GM23338 (cell line): ENCODE data around the gene GNPDA1. TPM values are rescaled to one million over a fixed set of nuclear protein-coding genes. Genes with fewer than 3 reads are reported as not detected.
"Not testable (repeated sequence)": the region's sequence is repeated elsewhere in the genome, so short reads cannot be mapped to it uniquely, and the experiment has no call there.

ENCODE experiments used
- ATAC-seq: fragments of 200-7000 bp; cut with Tn5 transposase; 3 replicates; pipeline ENCODE4 v1.9.1; 2020
- DNase-seq: peaks from one replicate; pipeline ENCODE4 v3.0.0-alpha.2; 2015; ENCODE audit warnings: low spot score
- H2AFZ ChIP-seq: fragments of 200-600 bp; sonication (generic); 2 replicates; pipeline ENCODE4 v1.8.0; 2016; ENCODE audit warnings: antibody characterized with exemption, mild to moderate bottlenecking, moderate library complexity
- H3F3A ChIP-seq: fragments of 200-600 bp; sonication (generic); replicated peaks from 2 replicates; pipeline ENCODE4 v1.8.0; 2017; ENCODE audit warnings: antibody characterized with exemption, mixed run types, low read depth
- H3K27ac ChIP-seq: fragments of 200-600 bp; sonication (generic); 2 replicates; pipeline ENCODE4 v1.6.1; 2016; ENCODE audit warnings: low read depth
- H3K27me3 ChIP-seq: fragments of 200-600 bp; sonication (generic); 2 replicates; pipeline ENCODE4 v1.8.0; 2016; ENCODE audit warnings: mild to moderate bottlenecking, mixed run types, moderate library complexity; ENCODE audit not compliant: insufficient read depth
- H3K36me3 ChIP-seq: fragments of 200-600 bp; sonication (generic); 2 replicates; pipeline ENCODE4 v1.8.0; 2016; ENCODE audit warnings: mild to moderate bottlenecking; ENCODE audit not compliant: insufficient read depth
- H3K4me1 ChIP-seq: fragments of 200-600 bp; sonication (generic); 2 replicates; pipeline ENCODE4 v1.8.0; 2016; ENCODE audit warnings: mild to moderate bottlenecking, moderate library complexity; ENCODE audit not compliant: insufficient read depth
- H3K4me2 ChIP-seq: fragments of 200-600 bp; sonication (generic); 2 replicates; pipeline ENCODE4 v1.7.1; 2017; ENCODE audit warnings: mixed run types
- H3K4me3 ChIP-seq: fragments of 200-600 bp; sonication (generic); 2 replicates; pipeline ENCODE4 v1.6.1; 2016; ENCODE audit warnings: mixed run types
- H3K79me2 ChIP-seq: fragments of 200-600 bp; sonication (generic); replicated peaks from 2 replicates; pipeline ENCODE4 v1.8.0; 2017; ENCODE audit warnings: mild to moderate bottlenecking; ENCODE audit not compliant: insufficient read depth
- H3K9me2 ChIP-seq: fragments of 200-600 bp; sonication (generic); 2 replicates; pipeline ENCODE4 v1.8.0; 2017; ENCODE audit not compliant: insufficient read depth
- H4K20me1 ChIP-seq: fragments of 200-600 bp; sonication (generic); replicated peaks from 2 replicates; pipeline ENCODE4 v1.8.0; 2017; ENCODE audit warnings: mild to moderate bottlenecking; ENCODE audit not compliant: insufficient read depth
- H3K27ac Mint-ChIP-seq: 2 replicates; pipeline ENCODE4 v1.8.0; 2020; ENCODE audit warnings: inconsistent platforms, mild to moderate bottlenecking, moderate library complexity, mixed read lengths
- H3K27me3 Mint-ChIP-seq: 3 replicates; pipeline ENCODE4 v1.8.0; 2022; ENCODE audit warnings: low read depth, mild to moderate bottlenecking, moderate library complexity, mixed read lengths, inconsistent platforms; ENCODE audit not compliant: insufficient read depth, poor library complexity
- H3K36me3 Mint-ChIP-seq: 3 replicates; pipeline ENCODE4 v1.8.0; 2021; ENCODE audit warnings: low read depth, mild to moderate bottlenecking, inconsistent platforms, moderate library complexity, mixed read lengths
- H3K4me1 Mint-ChIP-seq: 3 replicates; pipeline ENCODE4 v1.8.0; 2020; ENCODE audit warnings: mild to moderate bottlenecking, inconsistent platforms, mixed read lengths
- H3K4me3 Mint-ChIP-seq: 3 replicates; pipeline ENCODE4 v1.8.0; 2021; ENCODE audit warnings: moderate library complexity, mild to moderate bottlenecking, inconsistent platforms, mixed read lengths
- H3K9me3 Mint-ChIP-seq: 3 replicates; pipeline ENCODE4 v1.8.0; 2020; ENCODE audit warnings: moderate library complexity, mild to moderate bottlenecking, inconsistent platforms, mixed read lengths
- CREB1 ChIP-seq: fragments of 250-450 bp; sonication (Bioruptor Pico); IDR thresholded peaks from 2 replicates; pipeline ENCODE4 v1.5.0; 2020; ENCODE audit warnings: low read depth, mild to moderate bottlenecking, moderate library complexity
- ETS1 ChIP-seq: IDR thresholded peaks from 2 replicates; pipeline ENCODE4 v1.6.1; 2016; ENCODE audit warnings: antibody characterized with exemption
- EZH2 ChIP-seq: fragments of 200-600 bp; sonication (generic); IDR thresholded peaks from one replicate; pipeline ENCODE4 v1.8.0; 2017; ENCODE audit warnings: antibody characterized with exemption, mild to moderate bottlenecking, low read depth; ENCODE audit not compliant: unreplicated experiment
- EZH2phosphoT487 ChIP-seq: fragments of 200-600 bp; sonication (generic); IDR thresholded peaks from one replicate; pipeline ENCODE4 v1.8.1; 2018; ENCODE audit warnings: antibody characterized with exemption; ENCODE audit not compliant: unreplicated experiment
- JUNB ChIP-seq: IDR thresholded peaks from one replicate; pipeline ENCODE4 v1.6.1; 2016; ENCODE audit warnings: antibody characterized with exemption; ENCODE audit not compliant: unreplicated experiment
- NANOG ChIP-seq: IDR thresholded peaks from 2 replicates; pipeline ENCODE4 v1.6.1; 2016; ENCODE audit warnings: antibody characterized with exemption, borderline replicate concordance
- POLR2AphosphoS5 ChIP-seq: IDR thresholded peaks from 2 replicates; pipeline ENCODE4 v1.6.1; 2016; ENCODE audit warnings: antibody characterized with exemption, low read depth
- STAT1 ChIP-seq: IDR thresholded peaks from one replicate; pipeline ENCODE4 v1.6.1; 2016; ENCODE audit warnings: antibody characterized with exemption; ENCODE audit not compliant: unreplicated experiment
- ZNF462 ChIP-seq: fragments of 250-450 bp; sonication (Bioruptor Pico); IDR thresholded peaks from 2 replicates; pipeline ENCODE4 v1.5.0; 2020; ENCODE audit warnings: mild to moderate bottlenecking, moderate library complexity
- polyA plus RNA-seq: library from polyadenylated mRNA; unstranded; fragments of >200 nt; fragmentation: Nextera tagmentation; extraction: Ambion mirVana; gene quantifications from 2 replicates; pipeline ENCODE4 v1.2.1, GENCODE V29; 2016
- total RNA-seq: library from RNA; depleted of rRNA; stranded (reverse); fragments of >200 nt; shearing (Covaris generic); gene quantifications from 2 replicates; pipeline ENCODE4 v1.2.3, GENCODE V29; 2014

GNPDA1 gene
- total and polyA plus RNA-seq, 2 experiments from 2014 or later, result 47.6 to 117 TPM

- H3K36me3 ChIP-seq, result not testable (repeated sequence)
Observed at GRCh38 chr5:142040881-142041280, 28.1 kb upstream of the GNPDA1 start.

GRCh38 chr5:142040285-142040684, 27.5 kb upstream of the GNPDA1 start:
- Mint-ChIP-seq H3K9me3 (peaks cover 4% of the 10 kb centered on the region; the same call in 2 of the 3 replicates), H3K27ac (no peak overlapping the region), H3K27me3 (peaks cover 3% of the 10 kb centered on the region), H3K4me1 (no peaks in the 10 kb centered on the region), H3K4me3 (no peak overlapping the region), H3K36me3 (no peaks in the 10 kb centered on the region)
- no peak overlapping the region for H3K4me2 ChIP-seq
- no peaks in the 10 kb centered on the region for H3K27me3 ChIP-seq
- no peaks in the 10 kb centered on the region for H3K79me2 ChIP-seq
- no peak overlapping the region for H3K4me3 ChIP-seq
- no peak for ATAC-seq
- no peak overlapping the region for H3K27ac ChIP-seq
- H4K20me1 ChIP-seq, result no peaks in the 10 kb centered on the region
- no peaks in the 10 kb centered on the region; the same call in 1 of the 2 replicates for H3K9me2 ChIP-seq
- H3K4me1 ChIP-seq, result no peaks in the 10 kb centered on the region
- DNase-seq, result no peak
- no peaks in the 10 kb centered on the region for H3K36me3 ChIP-seq
- TF ChIP-seq ZNF462 (CRISPR knock-in tag) (no peak), JUNB (no peak), NANOG (no peak), CREB1 (CRISPR knock-in tag) (no peak), STAT1 (no peak), EZH2 (no peak), EZH2phosphoT487 (no peak), POLR2AphosphoS5 (no peak), ETS1 (no peak)
- no peaks in the 10 kb centered on the region for H3F3A ChIP-seq
- peak overlapping the region; percentile 93 for H2AFZ ChIP-seq

More at GRCh38 chr5:142040881-142041280, 28.1 kb upstream of the GNPDA1 start:
- H3K4me1 Mint-ChIP-seq, H3K4me3 ChIP-seq, H3K27me3 Mint-ChIP-seq, H3K27ac ChIP-seq, H3K79me2 ChIP-seq, H4K20me1 ChIP-seq, H3F3A ChIP-seq, DNase-seq, H3K36me3 Mint-ChIP-seq, H3K4me3 Mint-ChIP-seq, H3K9me2 ChIP-seq, H3K4me1 ChIP-seq, H3K27ac Mint-ChIP-seq, H3K9me3 Mint-ChIP-seq, ATAC-seq, H3K27me3 ChIP-seq, H3K4me2 ChIP-seq: not testable (repeated sequence)
- peak overlapping the region; percentile 93 for H2AFZ ChIP-seq
